Thymus (tissue), 11 donors: ENCODE data around the gene VSTM5. TPM values are rescaled to one million over a fixed set of nuclear protein-coding genes. Genes with fewer than 3 reads are reported as not detected.

Source experiments
- DNase-seq, 9 donors: peaks; one replicate each; pipeline ENCODE4 v3.0.0-alpha.2; 2013; ENCODE audit warnings: low spot score in 9 of 9, low read depth in 6 of 9, missing footprints in 1 of 9
- H3K27ac ChIP-seq, 2 donors: one replicate each; pipeline ENCODE4 v1.5.1; 2013; ENCODE audit warnings: control low read depth in 1 of 2, low read depth in 1 of 2, low read length in 1 of 2, mild to moderate bottlenecking in 1 of 2, moderate library complexity in 1 of 2
- H3K27me3 ChIP-seq, 2 donors: one replicate each; pipeline ENCODE4 v1.5.1; 2013; ENCODE audit warnings: low read length in 1 of 2; ENCODE audit not compliant: control insufficient read depth in 2 of 2, insufficient read depth in 1 of 2
- H3K36me3 ChIP-seq, 2 donors: one replicate each; pipeline ENCODE4 v1.5.1; 2013; ENCODE audit warnings: low read length in 1 of 2, mild to moderate bottlenecking in 1 of 2, moderate library complexity in 1 of 2; ENCODE audit not compliant: control insufficient read depth in 2 of 2, insufficient read depth in 2 of 2
- H3K4me1 ChIP-seq, 2 donors: one replicate each; pipeline ENCODE4 v1.5.1; 2013; ENCODE audit warnings: low read length in 2 of 2; ENCODE audit not compliant: control insufficient read depth in 2 of 2, insufficient read depth in 2 of 2
- H3K4me3 ChIP-seq, 2 donors: one replicate each; pipeline ENCODE4 v1.5.1; 2013; ENCODE audit warnings: low read length in 2 of 2, control low read depth in 1 of 2, mild to moderate bottlenecking in 1 of 2
- H3K9me3 ChIP-seq, 2 donors: one replicate each; pipeline ENCODE4 v1.5.1; 2013; ENCODE audit warnings: low read length in 1 of 2, mild to moderate bottlenecking in 1 of 2; ENCODE audit not compliant: control insufficient read depth in 2 of 2, insufficient read depth in 1 of 2
- WGBS: extraction: QIAGEN DNeasy Blood & Tissue Kit; methylation state at CpG from one replicate; pipeline ENCODE4 v1.1.7; 2013; 5-methylcytosine and 5-hydroxymethylcytosine counted together
- polyA plus RNA-seq: library from polyadenylated mRNA; stranded (reverse); fragments of 200-250 nt; gene quantifications from one replicate; pipeline ENCODE4 v1.2.3, GENCODE V29; 2013
- total RNA-seq: library from RNA; stranded (reverse); fragments of 120-200 nt; gene quantifications from one replicate; pipeline ENCODE4 v1.2.4, GENCODE V29; 2013
- donor health status: healthy.

Gene VSTM5
- total and polyA plus RNA-seq, 2 donors: 0.14 to 0.19 TPM

- WGBS: 96% methylated on average over 4 of the region's 4 CpGs
- no peaks in the 10 kb centered on the region for H3K4me1 ChIP-seq
- no peak overlapping the region for H3K27ac ChIP-seq
- no peaks in the 10 kb centered on the region for H3K9me3 ChIP-seq
- H3K27me3 ChIP-seq: no peaks in the 10 kb centered on the region
- H3K36me3 ChIP-seq: peaks cover 21 to 24% of the 10 kb centered on the region in 2 donors
- DNase-seq: no peak
- no peak overlapping the region for H3K4me3 ChIP-seq
These were observed 32.7 kb downstream of the VSTM5 start for GRCh38 chr11:93817426-93818348.

GRCh38 chr11:93814966-93815633 lies 35.3 kb downstream of the VSTM5 start:
- Histone ChIP-seq H3K4me1 (no peaks in the 10 kb centered on the region), H3K36me3 (peaks cover 32 to 48% of the 10 kb centered on the region in 2 donors), H3K27ac (no peak overlapping the region), H3K9me3 (no peaks in the 10 kb centered on the region), H3K4me3 (no peak overlapping the region), H3K27me3 (no peaks in the 10 kb centered on the region)
- no peak for DNase-seq
- WGBS: 95% methylated on average over 6 of the region's 6 CpGs

GRCh38 chr11:93813974-93814373 lies 36.4 kb downstream of the VSTM5 start:
- no peaks in the 10 kb centered on the region for H3K27me3 ChIP-seq
- H3K36me3 ChIP-seq: peaks cover 40 to 59% of the 10 kb centered on the region in 2 donors
- 99% methylated on average over 5 of the region's 5 CpGs for WGBS
- no peak for DNase-seq
- H3K9me3 ChIP-seq: no peaks in the 10 kb centered on the region
- no peak overlapping the region for H3K27ac ChIP-seq
- H3K4me1 ChIP-seq: no peaks in the 10 kb centered on the region
- no peak overlapping the region for H3K4me3 ChIP-seq

GRCh38 chr11:93807980-93808379 lies 42.4 kb downstream of the VSTM5 start:
- Histone ChIP-seq H3K36me3 (peaks cover 29 to 77% of the 10 kb centered on the region in 2 donors), H3K4me1 (no peaks in the 10 kb centered on the region), H3K27ac (no peak overlapping the region), H3K4me3 (no peak overlapping the region), H3K27me3 (no peaks in the 10 kb centered on the region), H3K9me3 (no peaks in the 10 kb centered on the region)
- 96% methylated on average over 3 of the region's 3 CpGs for WGBS
- no peak for DNase-seq

- Histone ChIP-seq H3K9me3 (no peaks in the 10 kb centered on the region), H3K4me1 (no peaks in the 10 kb centered on the region), H3K27ac (no peak overlapping the region), H3K27me3 (no peaks in the 10 kb centered on the region), H3K4me3 (no peak overlapping the region), H3K36me3 (peaks cover 29 to 72% of the 10 kb centered on the region in 2 donors)
- DNase-seq: no peak
- WGBS: 97% methylated on average over 2 of the region's 2 CpGs
These were observed 45.5 kb downstream of the VSTM5 start for GRCh38 chr11:93804879-93805278.

GRCh38 chr11:93801366-93801765 lies 49.1 kb downstream of the VSTM5 start:
- Histone ChIP-seq H3K27me3 (no peaks in the 10 kb centered on the region), H3K36me3 (peaks cover 37 to 81% of the 10 kb centered on the region in 2 donors), H3K4me3 (no peak overlapping the region), H3K4me1 (no peaks in the 10 kb centered on the region), H3K27ac (no peak overlapping the region), H3K9me3 (no peaks in the 10 kb centered on the region)
- no peak for DNase-seq
- WGBS: 97% methylated on average over 2 of the region's 2 CpGs

- 97% methylated on average over 6 of the region's 6 CpGs for WGBS
- H3K36me3 ChIP-seq: peaks cover 50 to 88% of the 10 kb centered on the region in 2 donors
These were observed 53.8 kb downstream of the VSTM5 start for GRCh38 chr11:93796441-93797231.

GRCh38 chr11:93791493-93791892 lies 58.9 kb downstream of the VSTM5 start:
- 96% methylated on average over 5 of the region's 5 CpGs for WGBS
- Histone ChIP-seq H3K27ac (no peak overlapping the region), H3K9me3 (no peaks in the 10 kb centered on the region), H3K36me3 (peaks cover 44 to 83% of the 10 kb centered on the region in 2 donors), H3K27me3 (no peaks in the 10 kb centered on the region), H3K4me3 (no peak overlapping the region), H3K4me1 (peaks cover 2 to 3% of the 10 kb centered on the region in 2 donors)
- no peak for DNase-seq

More at GRCh38 chr11:93796441-93797231, 53.8 kb downstream of the VSTM5 start:
- no peak for DNase-seq
- no peaks in the 10 kb centered on the region for H3K4me1 ChIP-seq
- no peaks in the 10 kb centered on the region for H3K9me3 ChIP-seq
- no peaks in the 10 kb centered on the region for H3K27me3 ChIP-seq
- H3K4me3 ChIP-seq: no peak overlapping the region
- H3K27ac ChIP-seq: no peak overlapping the region
